GM19438 (cell line): Measurements from ENCODE around the gene UBN2.
"Not testable (repeated sequence)": the region's sequence is repeated elsewhere in the genome, so short reads cannot be mapped to it uniquely, and the experiment has no call there.

ENCODE experiments used
- ATAC-seq: cut with Tn5 transposase; IDR thresholded peaks from one replicate; pipeline ENCODE4 v1.9.1; 2021; ENCODE audit warnings: low read depth; ENCODE audit not compliant: unreplicated experiment

UBN2 gene

GRCh38 chr7:139230774-139231512 is at the start of gene UBN2:
UBN2 (plus strand) TSS chr7:139231237; CDS start chr7:139231485, 248 bp downstream.
- ATAC-seq: peak; percentile 99

- ATAC-seq: no peak
Measured at GRCh38 chr7:139181404-139181803, 49.6 kb upstream of the UBN2 start.

DNA sequence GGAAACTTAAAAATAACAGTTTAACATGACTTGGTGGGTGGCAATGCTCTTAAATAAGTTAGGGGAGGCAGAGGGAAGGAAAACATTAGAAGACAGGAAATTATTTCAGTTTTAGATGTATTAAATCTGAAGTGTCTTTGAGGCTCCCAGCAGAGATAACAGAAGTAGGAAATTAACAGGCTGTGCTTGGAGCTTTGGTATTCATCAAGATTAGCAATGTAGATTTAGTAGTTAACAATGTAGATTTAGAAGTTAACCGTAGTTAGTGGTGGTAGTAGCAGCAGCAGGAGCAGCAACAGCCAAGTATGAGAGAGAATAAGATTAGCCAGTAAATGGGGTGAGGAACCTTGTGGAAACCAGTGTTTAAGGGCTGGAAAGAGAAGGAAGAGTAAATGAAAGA is 48.7 kb upstream of the UBN2 start:
- no peak for ATAC-seq

GRCh38 chr7:139183251-139183650 is 47.8 kb upstream of the UBN2 start:
- ATAC-seq: no peak

GRCh38 chr7:139183878-139184338 is 47.1 kb upstream of the UBN2 start:
- ATAC-seq: no peak

GRCh38 chr7:139186146-139186545 is 44.9 kb upstream of the UBN2 start:
- ATAC-seq: no peak

DNA sequence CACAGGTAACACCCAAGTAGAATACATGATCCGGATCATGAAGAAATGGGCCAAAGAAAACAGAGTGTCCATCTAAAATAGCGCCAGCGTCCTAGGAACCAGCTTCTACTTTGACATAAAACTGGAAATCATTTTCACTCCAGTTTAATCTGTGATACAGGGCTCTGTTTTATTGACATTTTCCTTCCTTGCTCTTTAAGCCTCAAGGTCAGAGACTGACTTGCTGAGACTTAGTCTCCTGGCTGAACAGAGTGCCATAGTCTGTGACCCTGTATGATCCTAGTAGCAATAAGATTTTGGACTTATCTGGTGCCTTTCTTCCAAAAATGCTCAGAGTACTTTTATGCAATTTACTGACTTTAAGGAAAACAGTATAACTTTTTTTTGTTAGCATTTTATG is 41.7 kb upstream of the UBN2 start:
- no peak for ATAC-seq

GRCh38 chr7:139192014-139192706 is 38.9 kb upstream of the UBN2 start:
- ATAC-seq: no peak

- ATAC-seq: no peak
Measured at GRCh38 chr7:139200382-139200781, 30.7 kb upstream of the UBN2 start.

DNA sequence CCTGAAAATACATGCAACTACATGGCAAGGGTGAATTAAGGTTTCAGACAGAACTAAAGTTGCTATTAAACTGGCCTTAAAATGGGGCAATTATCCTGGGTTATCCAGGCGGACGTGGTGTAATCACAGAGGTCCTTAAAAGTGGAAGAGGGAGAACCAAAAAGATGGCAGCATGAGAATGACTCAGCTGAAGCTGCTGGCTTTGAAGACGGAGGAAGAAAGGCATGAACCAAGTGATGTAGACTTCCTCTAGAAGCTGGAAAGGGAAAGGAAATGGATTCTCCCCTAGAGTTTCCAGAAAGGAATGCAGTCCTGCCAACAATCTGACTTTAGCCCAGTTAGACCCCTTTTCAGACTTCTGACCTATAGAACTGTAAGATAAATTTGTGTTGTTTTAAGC is 27.0 kb upstream of the UBN2 start:
- ATAC-seq: no peak

DNA sequence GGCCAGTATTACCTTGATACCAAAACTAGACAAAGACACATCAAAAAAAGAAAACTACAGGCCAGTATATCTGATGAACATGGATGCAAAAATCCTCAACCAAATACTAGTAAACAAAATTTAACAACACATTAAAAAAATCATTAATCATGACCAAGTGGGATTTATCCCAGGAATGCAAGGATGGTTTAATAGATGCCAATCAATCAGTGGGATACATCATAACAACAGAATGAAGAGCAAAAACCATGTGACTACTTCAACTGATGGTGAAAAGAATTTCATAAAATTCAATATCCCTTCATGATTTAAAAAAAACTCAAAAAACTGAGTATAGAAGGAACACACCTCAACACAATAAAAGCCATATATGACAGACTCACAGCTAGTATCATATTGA is 25.2 kb upstream of the UBN2 start:
- no peak for ATAC-seq

DNA sequence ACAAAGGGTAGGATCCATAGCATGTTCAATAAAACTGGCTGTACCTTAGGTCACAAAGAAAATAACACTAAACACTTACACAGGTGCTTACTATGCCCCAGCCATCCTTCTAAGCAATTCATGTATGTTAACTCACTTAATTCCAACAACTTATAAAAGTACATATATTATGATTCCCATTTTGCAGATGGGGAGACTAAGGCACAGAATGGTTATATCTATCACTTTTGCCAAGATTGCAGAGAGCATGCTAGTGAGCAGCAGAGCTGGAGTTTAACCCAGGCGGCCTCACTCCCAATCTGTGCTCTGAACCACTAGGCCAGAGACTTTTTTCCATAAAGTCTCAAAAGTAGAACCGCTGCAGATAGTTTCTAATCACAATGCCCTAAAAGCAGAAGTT is 18.9 kb upstream of the UBN2 start:
- ATAC-seq: no peak

GRCh38 chr7:139213489-139213888 is 17.5 kb upstream of the UBN2 start:
- ATAC-seq: not testable (repeated sequence)

DNA sequence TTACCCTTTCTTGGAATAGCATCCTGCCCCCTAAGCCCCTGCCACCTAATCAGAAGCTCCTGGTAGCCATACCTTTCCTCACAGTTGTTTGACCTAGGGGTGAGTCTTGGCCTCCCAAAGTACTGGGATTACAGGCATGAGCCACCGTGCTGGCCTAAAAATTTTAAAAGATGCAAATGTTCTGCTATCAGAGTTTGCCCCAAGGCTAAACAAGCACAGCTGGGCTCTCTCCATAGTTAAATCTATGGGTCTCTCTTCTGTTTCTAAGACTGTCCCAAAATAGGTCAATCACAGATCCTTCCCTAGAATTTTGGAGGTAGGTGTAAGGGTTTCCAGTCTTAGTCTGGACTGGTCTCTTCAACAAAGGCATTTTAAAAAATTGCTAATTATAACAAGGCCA is 12.9 kb upstream of the UBN2 start:
- ATAC-seq: no peak

DNA sequence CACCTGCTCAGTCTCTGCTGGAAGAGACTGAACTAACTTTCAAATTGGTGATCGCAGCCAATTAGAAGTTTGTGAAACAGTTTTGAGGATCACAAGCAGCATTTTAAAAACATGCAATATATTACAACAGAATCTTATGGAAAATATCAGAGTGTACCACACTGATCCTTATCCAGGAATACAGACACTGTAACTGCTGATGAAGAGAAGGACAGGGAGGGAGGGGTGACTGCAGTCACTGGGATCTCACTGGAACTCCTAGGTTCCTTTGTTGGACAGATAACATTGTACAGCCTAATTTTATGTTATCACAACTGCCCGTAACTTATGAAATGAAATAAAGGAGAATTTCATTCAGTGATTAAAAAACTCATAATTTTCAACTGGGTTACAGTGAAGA is 6.8 kb upstream of the UBN2 start:
- no peak for ATAC-seq

- ATAC-seq: not testable (repeated sequence)
Measured at GRCh38 chr7:139224836-139225235, 6.2 kb upstream of the UBN2 start.

GRCh38 chr7:139225286-139226157 is 5.5 kb upstream of the UBN2 start:
- not testable (repeated sequence) for ATAC-seq

GRCh38 chr7:139226158-139226515 is 4.9 kb upstream of the UBN2 start:
- ATAC-seq: not testable (repeated sequence)

GRCh38 chr7:139226988-139227488 is 4.0 kb upstream of the UBN2 start:
- ATAC-seq: not testable (repeated sequence)

- no peak for ATAC-seq
Measured at GRCh38 chr7:139230023-139230422, 1.0 kb upstream of the UBN2 start.

- ATAC-seq: no peak
Measured at GRCh38 chr7:139230484-139230773, 608 bp upstream of the UBN2 start.
